Karpas-422 (cell line): ENCODE measurements around the gene LYST. TPM values are rescaled to one million over a fixed set of nuclear protein-coding genes. Genes with fewer than 3 reads are reported as not detected.
"Not testable (repeated sequence)": the region's sequence is repeated elsewhere in the genome, so short reads cannot be mapped to it uniquely, and the experiment has no call there.

Experiments used
- DNase-seq: peaks from one replicate; pipeline ENCODE4 v3.0.0-alpha.2; 2015
- H2AFZ ChIP-seq: fragments of 200-600 bp; sonication (generic); 2 replicates; pipeline ENCODE4 v1.6.1; 2014; ENCODE audit warnings: antibody characterized with exemption, low read length, mixed read lengths
- H3K27ac ChIP-seq: fragments of 200-600 bp; sonication (generic); 2 replicates; pipeline ENCODE4 v1.5.1; 2014; ENCODE audit warnings: mild to moderate bottlenecking, low read length, moderate library complexity
- H3K27me3 ChIP-seq: fragments of 200-600 bp; sonication (generic); 2 replicates; pipeline ENCODE4 v1.6.1; 2014; ENCODE audit warnings: low read length, mixed read lengths
- H3K36me3 ChIP-seq: fragments of 200-600 bp; sonication (generic); 2 replicates; pipeline ENCODE4 v1.6.1; 2014; ENCODE audit warnings: low read length, mixed read lengths; ENCODE audit not compliant: insufficient read depth
- H3K4me1 ChIP-seq: fragments of 200-600 bp; sonication (generic); 2 replicates; pipeline ENCODE4 v1.6.1; 2014; ENCODE audit warnings: mild to moderate bottlenecking, low read length, mixed read lengths
- H3K4me2 ChIP-seq: fragments of 200-600 bp; sonication (generic); 2 replicates; pipeline ENCODE4 v1.6.1; 2014; ENCODE audit warnings: low read length, low read depth, mild to moderate bottlenecking; ENCODE audit not compliant: poor library complexity, severe bottlenecking
- H3K4me3 ChIP-seq: fragments of 200-600 bp; sonication (generic); 2 replicates; pipeline ENCODE4 v1.5.1; 2014; ENCODE audit warnings: mild to moderate bottlenecking, antibody characterized with exemption, low read length, mixed read lengths
- H3K79me2 ChIP-seq: fragments of 200-600 bp; sonication (generic); 2 replicates; pipeline ENCODE4 v1.6.1; 2014; ENCODE audit warnings: mild to moderate bottlenecking, low read length, mixed read lengths
- H3K9ac ChIP-seq: fragments of 200-600 bp; sonication (generic); 2 replicates; pipeline ENCODE4 v1.6.0; 2014; ENCODE audit warnings: low read length
- H3K9me2 ChIP-seq: fragments of 200-600 bp; sonication (generic), shearing (Covaris generic); replicated peaks from 2 replicates; pipeline ENCODE4 v1.6.0; 2014; ENCODE audit warnings: mild to moderate bottlenecking, low read length, moderate library complexity; ENCODE audit not compliant: insufficient read depth
- H3K9me3 ChIP-seq: fragments of 300-700, 200-600 bp; sonication (generic); 2 replicates; pipeline ENCODE4 v1.6.1; 2014; ENCODE audit warnings: low read length, mixed read lengths
- H4K20me1 ChIP-seq: fragments of 200-600 bp; sonication (generic); 2 replicates; pipeline ENCODE4 v1.6.1; 2014; ENCODE audit warnings: mild to moderate bottlenecking, antibody characterized with exemption, low read length, low read depth; ENCODE audit not compliant: insufficient read depth
- total RNA-seq: library from RNA; depleted of rRNA; stranded (reverse); fragments of >200 nt; shearing (Covaris generic); gene quantifications from 2 replicates; pipeline ENCODE4 v1.2.3, GENCODE V29; 2014; ENCODE audit warnings: low replicate concordance

The LYST gene
- total RNA-seq, 1 experiment from 2014 or later: 7.8 TPM

GRCh38 chr1:235809688-235810397, 56.9 kb downstream of the LYST start:
- no peak for DNase-seq
- Histone ChIP-seq H3K9ac (no peak overlapping the region), H3K36me3 (no peaks in the 10 kb centered on the region), H3K9me2 (no peaks in the 10 kb centered on the region), H3K27me3 (no peaks in the 10 kb centered on the region), H3K9me3 (no peaks in the 10 kb centered on the region), H3K79me2 (no peaks in the 10 kb centered on the region), H4K20me1 (no peaks in the 10 kb centered on the region), H3K4me3 (no peak overlapping the region), H3K4me1 (no peaks in the 10 kb centered on the region), H3K4me2 (no peak overlapping the region), H3K27ac (no peak overlapping the region), H2AFZ (no peak overlapping the region)

GRCh38 chr1:235808223-235808622, 58.5 kb downstream of the LYST start:
- Histone ChIP-seq H3K36me3 (no peaks in the 10 kb centered on the region), H2AFZ (no peak overlapping the region), H3K4me3 (no peak overlapping the region), H3K4me2 (no peak overlapping the region), H3K9me2 (no peaks in the 10 kb centered on the region), H4K20me1 (no peaks in the 10 kb centered on the region), H3K9ac (no peak overlapping the region), H3K27ac (no peak overlapping the region), H3K79me2 (no peaks in the 10 kb centered on the region), H3K27me3 (no peaks in the 10 kb centered on the region), H3K4me1 (no peaks in the 10 kb centered on the region), H3K9me3 (no peaks in the 10 kb centered on the region)
- DNase-seq: no peak

- no peaks in the 10 kb centered on the region for H4K20me1 ChIP-seq
- H3K79me2 ChIP-seq: no peaks in the 10 kb centered on the region
These were observed 60.6 kb downstream of the LYST start for GRCh38 chr1:235806123-235806522.

GRCh38 chr1:235802573-235803346, 63.9 kb downstream of the LYST start:
- no peaks in the 10 kb centered on the region for H3K27me3 ChIP-seq
- no peak for DNase-seq
- H3K9ac ChIP-seq: no peak overlapping the region
- H2AFZ ChIP-seq: no peak overlapping the region
- no peaks in the 10 kb centered on the region for H4K20me1 ChIP-seq
- H3K4me2 ChIP-seq: no peak overlapping the region
- no peaks in the 10 kb centered on the region for H3K4me1 ChIP-seq
- no peaks in the 10 kb centered on the region for H3K9me2 ChIP-seq
- H3K36me3 ChIP-seq: no peaks in the 10 kb centered on the region
- no peaks in the 10 kb centered on the region for H3K9me3 ChIP-seq
- H3K27ac ChIP-seq: no peak overlapping the region
- no peak overlapping the region for H3K4me3 ChIP-seq
- no peaks in the 10 kb centered on the region for H3K79me2 ChIP-seq

More at GRCh38 chr1:235806123-235806522, 60.6 kb downstream of the LYST start:
- Histone ChIP-seq H3K27me3 (no peaks in the 10 kb centered on the region), H3K4me1 (no peaks in the 10 kb centered on the region), H2AFZ (no peak overlapping the region), H3K36me3 (no peaks in the 10 kb centered on the region), H3K9ac (no peak overlapping the region), H3K4me2 (no peak overlapping the region), H3K9me3 (no peaks in the 10 kb centered on the region), H3K27ac (no peak overlapping the region), H3K4me3 (no peak overlapping the region), H3K9me2 (no peaks in the 10 kb centered on the region)
- no peak for DNase-seq

- no peak overlapping the region for H2AFZ ChIP-seq
- no peak overlapping the region for H3K4me2 ChIP-seq
- H3K4me1 ChIP-seq: no peaks in the 10 kb centered on the region
- no peaks in the 10 kb centered on the region for H3K36me3 ChIP-seq
- H4K20me1 ChIP-seq: no peaks in the 10 kb centered on the region
- no peaks in the 10 kb centered on the region for H3K79me2 ChIP-seq
- H3K9ac ChIP-seq: no peak overlapping the region
- no peaks in the 10 kb centered on the region for H3K9me3 ChIP-seq
- H3K9me2 ChIP-seq: no peaks in the 10 kb centered on the region
- no peak overlapping the region for H3K4me3 ChIP-seq
- no peaks in the 10 kb centered on the region for H3K27me3 ChIP-seq
- DNase-seq: no peak
- H3K27ac ChIP-seq: no peak overlapping the region
These were observed 67.4 kb downstream of the LYST start for GRCh38 chr1:235799264-235799663.

- H3K79me2 ChIP-seq: no peaks in the 10 kb centered on the region
These were observed 75.1 kb downstream of the LYST start for GRCh38 chr1:235791532-235792060.

GRCh38 chr1:235790123-235790522, 76.6 kb downstream of the LYST start:
- Histone ChIP-seq H3K9me3 (no peaks in the 10 kb centered on the region), H3K4me1 (no peaks in the 10 kb centered on the region), H4K20me1 (no peaks in the 10 kb centered on the region), H3K79me2 (no peaks in the 10 kb centered on the region), H3K36me3 (no peaks in the 10 kb centered on the region), H3K4me2 (no peak overlapping the region), H3K27ac (no peak overlapping the region), H3K4me3 (no peak overlapping the region), H2AFZ (no peak overlapping the region), H3K27me3 (no peaks in the 10 kb centered on the region), H3K9me2 (no peaks in the 10 kb centered on the region), H3K9ac (no peak overlapping the region)
- no peak for DNase-seq

More at GRCh38 chr1:235791532-235792060, 75.1 kb downstream of the LYST start:
- Histone ChIP-seq H3K27ac (no peak overlapping the region), H3K4me2 (no peak overlapping the region), H4K20me1 (no peaks in the 10 kb centered on the region), H3K27me3 (no peaks in the 10 kb centered on the region), H3K9me2 (no peaks in the 10 kb centered on the region), H3K9me3 (no peaks in the 10 kb centered on the region), H3K9ac (no peak overlapping the region), H2AFZ (no peak overlapping the region), H3K4me3 (no peak overlapping the region), H3K4me1 (no peaks in the 10 kb centered on the region), H3K36me3 (no peaks in the 10 kb centered on the region)
- DNase-seq: no peak

- H3K4me3 ChIP-seq, H4K20me1 ChIP-seq, H3K9me2 ChIP-seq, H3K27me3 ChIP-seq, H3K9ac ChIP-seq, H3K4me2 ChIP-seq, H3K36me3 ChIP-seq, DNase-seq, H3K4me1 ChIP-seq, H2AFZ ChIP-seq, H3K27ac ChIP-seq, H3K79me2 ChIP-seq, H3K9me3 ChIP-seq: not testable (repeated sequence)
These were observed 80.3 kb downstream of the LYST start for GRCh38 chr1:235786227-235786898.
